VCaP (cell line): ENCODE measurements around the gene PREP.

Experiments used
- H3K27ac ChIP-seq: fragments of 450-650 bp; 2 replicates; pipeline ENCODE4 v1.5.1; 2017
- CTCF ChIP-seq: fragments of 450-650 bp; conservative IDR thresholded peaks from 2 replicates; pipeline ENCODE4 v1.5.1; 2017; ENCODE audit warnings: mild to moderate bottlenecking, moderate library complexity

PREP gene

GRCh38 chr6:105324386-105324950 lies 78.4 kb downstream of the PREP start:
- peak overlapping the region; percentile 92 for H3K27ac ChIP-seq
- TF ChIP-seq CTCF, result no peak

GRCh38 chr6:105322499-105323225 lies 80.2 kb downstream of the PREP start:
- peak overlapping the region; percentile 75 for H3K27ac ChIP-seq
- no peak for TF ChIP-seq CTCF

- TF ChIP-seq CTCF, result no peak
- H3K27ac ChIP-seq, result peak overlapping the region; percentile 75
Measured at GRCh38 chr6:105321728-105322127, 81.2 kb downstream of the PREP start.

GRCh38 chr6:105321207-105321606 lies 81.7 kb downstream of the PREP start:
- peak overlapping the region; percentile 75 for H3K27ac ChIP-seq
- no peak for TF ChIP-seq CTCF

- no peak for TF ChIP-seq CTCF
- peak overlapping the region; percentile 75 for H3K27ac ChIP-seq
Measured at GRCh38 chr6:105320765-105321164, 82.1 kb downstream of the PREP start.

GRCh38 chr6:105320271-105320670 lies 82.6 kb downstream of the PREP start:
- peak overlapping the region; percentile 75 for H3K27ac ChIP-seq
- no peak for TF ChIP-seq CTCF

GRCh38 chr6:105319331-105319730 lies 83.6 kb downstream of the PREP start:
- H3K27ac ChIP-seq, result peak overlapping the region; percentile 75; the same call in 1 of the 2 replicates
- TF ChIP-seq CTCF, result no peak
